A673 (cell line): ENCODE results near the gene SLC38A1.

ENCODE experiments used
- CTCF ChIP-seq: fragments of 300-800, 200-600 bp; sonication (generic); conservative IDR thresholded peaks from 2 replicates; pipeline ENCODE4 v1.5.1; 2017; ENCODE audit warnings: low read depth, mild to moderate bottlenecking, antibody characterized with exemption, low read length, moderate library complexity, mixed read lengths
- EZH2 ChIP-seq: fragments of 200-600 bp; sonication (generic); IDR thresholded peaks from 2 replicates; pipeline ENCODE4 v1.6.1; 2017; ENCODE audit warnings: borderline replicate concordance, low read depth, mild to moderate bottlenecking, mixed read lengths, antibody characterized with exemption, low read length; ENCODE audit not compliant: poor library complexity, severe bottlenecking

DNA sequence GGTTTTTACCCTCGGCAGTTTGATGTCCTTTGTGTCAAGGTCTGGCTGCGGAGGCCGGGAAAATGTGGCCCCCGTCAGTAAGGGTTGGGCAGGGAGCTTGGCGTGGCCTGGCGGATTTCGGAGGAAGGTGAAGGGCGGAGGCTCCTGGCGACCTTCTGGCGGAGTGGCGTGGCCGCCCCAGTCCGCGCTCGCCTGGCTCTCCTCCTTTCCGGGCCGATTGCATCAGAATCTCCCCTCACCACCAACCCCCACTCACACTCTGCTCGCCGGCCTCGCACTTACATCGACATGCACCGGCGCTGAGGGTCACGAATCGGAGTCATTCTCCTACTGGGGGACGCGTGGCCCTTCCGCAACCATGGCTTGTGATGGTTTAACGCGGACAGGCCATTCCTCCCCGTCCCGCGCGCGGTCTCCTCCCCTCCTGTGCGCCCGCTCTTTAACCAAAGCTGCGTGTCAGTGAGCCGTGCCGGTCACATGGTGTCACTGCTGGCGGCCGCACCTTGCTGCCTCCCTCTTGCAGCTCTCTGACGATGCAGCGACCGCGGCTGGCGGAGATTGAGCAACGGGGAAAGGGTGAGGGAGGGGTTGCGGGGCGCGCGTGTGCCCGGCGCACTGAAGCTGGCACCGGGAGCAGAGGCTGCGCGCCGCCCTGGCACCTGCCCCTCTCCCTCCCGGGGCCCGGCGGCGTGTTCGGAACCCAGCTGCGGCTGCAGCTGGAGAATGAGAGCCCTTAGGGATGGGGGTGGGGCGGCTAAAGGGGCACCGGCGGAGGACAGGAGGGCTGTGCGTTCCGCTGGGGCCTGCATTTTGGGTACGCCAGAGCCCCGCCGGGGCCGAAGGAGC is at the start of gene SLC38A1:
- TF ChIP-seq CTCF (no peak), EZH2 (no peak)
